MV-4-11 (cell line): ENCODE results near the gene LAMTOR4.
"Not testable (repeated sequence)": the region's sequence is repeated elsewhere in the genome, so short reads cannot be mapped to it uniquely, and the experiment has no call there.

ENCODE experiments used
- DNase-seq: peaks from one replicate; lab custom pipeline; 2025; lab: John Stamatoyannopoulos, UW

LAMTOR4 gene

DNA sequence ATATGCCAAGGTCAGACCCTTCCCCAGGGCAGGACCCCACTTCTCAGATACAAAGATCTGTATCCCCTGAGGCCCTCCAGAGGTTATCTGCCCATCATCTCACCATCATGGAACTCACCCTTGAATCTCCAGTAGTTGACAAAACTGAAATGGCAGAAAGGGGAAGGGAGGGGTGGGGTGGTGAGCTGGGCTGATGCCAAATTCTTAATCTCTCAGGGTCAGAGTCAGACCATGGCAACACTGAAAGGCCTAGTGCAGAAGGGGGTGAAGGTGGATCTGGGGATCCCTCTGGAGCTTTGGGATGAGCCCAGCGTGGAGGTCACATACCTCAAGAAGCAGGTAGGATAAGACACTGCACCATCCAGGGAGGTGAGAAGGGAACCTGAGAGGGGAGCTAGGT, 26.1 kb upstream of the LAMTOR4 start:
- DNase-seq, result no peak

DNA sequence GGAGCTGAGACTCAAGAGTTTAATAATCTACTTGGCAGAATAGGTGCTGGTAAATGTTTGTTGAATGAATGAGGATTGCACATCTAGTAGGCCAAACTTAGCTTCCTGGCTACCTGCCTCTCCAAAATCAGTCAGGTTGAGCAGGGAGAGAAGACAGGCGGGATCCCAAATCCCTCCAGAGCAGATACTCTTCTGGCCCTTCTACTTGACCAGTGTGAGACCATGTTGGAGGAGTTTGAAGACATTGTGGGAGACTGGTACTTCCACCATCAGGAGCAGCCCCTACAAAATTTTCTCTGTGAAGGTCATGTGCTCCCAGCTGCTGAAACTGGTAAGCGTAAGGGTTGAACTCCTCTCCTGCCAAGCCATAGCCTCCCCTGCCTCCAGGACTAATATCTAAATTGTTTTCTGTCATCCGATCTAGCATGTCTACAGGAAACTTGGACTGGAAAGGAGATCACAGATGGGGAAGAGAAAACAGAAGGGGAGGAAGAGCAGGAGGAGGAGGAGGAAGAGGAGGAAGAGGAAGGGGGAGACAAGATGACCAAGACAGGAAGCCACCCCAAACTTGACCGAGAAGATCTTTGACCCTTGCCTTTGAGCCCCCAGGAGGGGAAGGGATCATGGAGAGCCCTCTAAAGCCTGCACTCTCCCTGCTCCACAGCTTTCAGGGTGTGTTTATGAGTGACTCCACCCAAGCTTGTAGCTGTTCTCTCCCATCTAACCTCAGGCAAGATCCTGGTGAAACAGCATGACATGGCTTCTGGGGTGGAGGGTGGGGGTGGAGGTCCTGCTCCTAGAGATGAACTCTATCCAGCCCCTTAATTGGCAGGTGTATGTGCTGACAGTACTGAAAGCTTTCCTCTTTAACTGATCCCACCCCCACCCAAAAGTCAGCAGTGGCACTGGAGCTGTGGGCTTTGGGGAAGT, 24.2 kb upstream of the LAMTOR4 start:
- no peak for DNase-seq

- no peak for DNase-seq
These were observed 22.3 kb upstream of the LAMTOR4 start for GRCh38 chr7:100126239-100126930.

- peak; percentile 81 for DNase-seq
These were observed 21.5 kb upstream of the LAMTOR4 start, which contains the start of gene MBLAC1 for GRCh38 chr7:100126931-100127865. MBLAC1 (plus strand) TSS chr7:100126967; CDS start chr7:100127396, 429 bp downstream.

GRCh38 chr7:100127866-100128636, 20.7 kb upstream of the LAMTOR4 start:
- DNase-seq, result no peak

GRCh38 chr7:100128637-100128963, 20.1 kb upstream of the LAMTOR4 start:
- no peak for DNase-seq

DNA sequence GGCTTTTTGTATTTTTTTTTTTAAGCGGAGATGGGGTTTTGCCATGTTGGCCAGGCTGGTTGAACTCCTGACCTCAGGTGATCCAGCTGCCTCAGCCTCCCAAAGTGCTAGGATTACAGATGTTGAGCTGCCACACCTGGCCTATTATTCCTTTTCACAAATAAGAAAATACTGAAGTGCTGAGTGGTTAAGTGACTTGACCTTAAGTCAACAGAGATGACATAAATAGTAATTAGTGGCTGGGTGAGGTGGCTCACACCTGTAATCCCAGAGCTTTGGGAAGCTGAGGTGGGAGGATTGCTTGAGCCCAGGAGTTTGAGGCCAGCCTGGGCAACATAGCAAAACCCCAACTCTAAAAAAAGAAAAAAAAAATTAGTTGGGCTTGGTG, 18.5 kb upstream of the LAMTOR4 start:
- not testable (repeated sequence) for DNase-seq

- peak; percentile 20 for DNase-seq
These were observed 17.9 kb upstream of the LAMTOR4 start for GRCh38 chr7:100130608-100131453.

- no peak for DNase-seq
These were observed 16.6 kb upstream of the LAMTOR4 start for GRCh38 chr7:100132126-100132525.

- peak; percentile 52 for DNase-seq
These were observed 16.0 kb upstream of the LAMTOR4 start for GRCh38 chr7:100132697-100133151.

- DNase-seq, result no peak
These were observed 10.6 kb upstream of the LAMTOR4 start for GRCh38 chr7:100137851-100138760.

DNA sequence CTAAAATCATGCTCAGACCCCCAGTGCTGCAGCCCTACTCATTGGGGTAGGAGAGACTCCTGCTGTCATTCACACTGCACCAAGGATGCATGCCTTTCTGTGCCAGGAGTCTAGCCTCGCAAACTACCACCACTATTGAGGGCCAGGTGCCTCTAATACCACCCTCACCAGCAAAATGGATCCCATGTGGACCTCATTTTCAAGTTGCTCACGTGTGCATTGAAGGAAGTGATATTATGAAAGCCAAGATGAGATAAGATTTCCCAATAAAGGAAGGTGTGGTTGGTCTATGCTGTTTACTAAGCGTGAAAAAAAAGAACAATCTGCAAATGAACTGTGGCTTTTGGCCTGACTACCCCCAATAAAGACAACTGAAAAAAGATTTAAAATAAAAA, 7.2 kb upstream of the LAMTOR4 start:
- DNase-seq, result peak; percentile 45

GRCh38 chr7:100142461-100142860, 6.3 kb upstream of the LAMTOR4 start:
- no peak for DNase-seq

- DNase-seq, result peak; percentile 37
These were observed 2.4 kb upstream of the LAMTOR4 start for GRCh38 chr7:100146350-100146749.

- no peak for DNase-seq
These were observed 1.4 kb upstream of the LAMTOR4 start for GRCh38 chr7:100147278-100147677.

DNA sequence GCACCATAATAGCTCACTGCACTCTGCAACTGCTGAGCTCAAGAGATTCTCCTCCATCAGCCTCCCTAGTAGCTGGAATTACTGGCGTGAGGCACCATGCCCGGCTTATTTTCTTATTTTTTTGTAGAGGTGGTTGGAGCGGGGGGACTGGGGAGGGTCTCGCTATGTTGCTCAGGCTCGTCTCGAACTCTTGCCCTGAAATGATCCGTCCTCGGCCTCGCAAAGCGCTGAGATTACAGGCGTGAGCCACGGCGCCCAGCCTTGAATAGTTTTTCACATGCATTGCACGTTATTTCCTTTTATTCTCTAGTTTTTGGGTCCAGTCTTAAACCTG, 526 bp upstream of the LAMTOR4 start:
- DNase-seq, result no peak

- DNase-seq, result peak; percentile 86
These were observed 3.7 kb downstream of the LAMTOR4 start for GRCh38 chr7:100152404-100152803.

- no peak for DNase-seq
These were observed 4.4 kb downstream of the LAMTOR4 start for GRCh38 chr7:100152937-100153666.
